ENCODE measurements around the gene INTS1.
"Not testable (repeated sequence)": the region's sequence is repeated elsewhere in the genome, so short reads cannot be mapped to it uniquely, and the experiment has no call there.

The INTS1 gene

GRCh38 chr7:1460821-1461645 lies 43.2 kb downstream of the INTS1 start:
- DNase-seq = no peak

- DNase-seq = no peak
Measured at GRCh38 chr7:1459920-1460820, 44.0 kb downstream of the INTS1 start.

DNA sequence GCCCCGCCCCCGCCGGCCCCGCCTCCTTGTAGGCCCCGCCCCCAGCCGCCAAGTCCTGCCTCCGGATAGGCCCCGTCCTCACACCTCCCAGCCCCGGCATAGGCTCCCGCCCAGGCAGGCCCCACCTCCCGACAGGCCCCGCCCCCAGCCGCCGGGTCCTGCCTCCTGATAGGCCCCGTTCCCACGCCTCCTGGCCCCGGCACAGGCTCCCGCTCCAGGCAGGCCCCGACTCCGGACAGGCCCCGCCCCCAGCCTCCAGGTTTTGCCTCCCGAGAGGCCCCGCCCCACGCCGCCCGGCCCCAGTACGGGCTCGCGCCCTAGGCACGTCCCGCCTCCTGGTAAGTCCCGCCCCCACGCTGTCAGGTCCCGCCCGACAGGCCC lies 44.7 kb downstream of the INTS1 start:
- DNase-seq = peak; percentile 91

GRCh38 chr7:1458683-1459511 lies 45.3 kb downstream of the INTS1 start, which contains the start of gene MICALL2:
TSS of gene MICALL2 (minus strand) at chr7:1459470. CDS start at chr7:1459326, 144 bp downstream.
- no peak for DNase-seq

GRCh38 chr7:1457949-1458682 lies 46.1 kb downstream of the INTS1 start:
- DNase-seq = no peak

- no peak for DNase-seq
Measured at GRCh38 chr7:1457059-1457948, 46.9 kb downstream of the INTS1 start.

DNA sequence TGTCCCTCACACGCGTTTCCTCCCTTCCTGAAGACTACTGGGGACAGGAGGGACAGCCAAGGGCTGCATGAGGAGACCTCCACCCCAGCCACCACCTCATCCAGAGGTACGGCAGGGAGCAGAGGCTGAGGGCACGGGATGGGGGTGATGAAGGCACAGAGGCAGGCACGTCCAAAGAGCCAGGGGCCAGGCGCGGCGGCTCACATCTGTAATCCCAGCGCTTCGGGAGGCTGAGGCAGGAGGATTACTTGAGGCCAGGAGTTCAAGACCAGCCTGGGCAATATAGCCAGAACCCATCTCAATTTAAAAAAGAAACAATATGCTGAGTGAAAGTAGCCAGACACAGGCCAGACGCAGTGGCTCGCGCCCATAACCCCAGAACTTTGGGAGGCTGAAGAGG lies 48.2 kb downstream of the INTS1 start:
- no peak for DNase-seq

DNA sequence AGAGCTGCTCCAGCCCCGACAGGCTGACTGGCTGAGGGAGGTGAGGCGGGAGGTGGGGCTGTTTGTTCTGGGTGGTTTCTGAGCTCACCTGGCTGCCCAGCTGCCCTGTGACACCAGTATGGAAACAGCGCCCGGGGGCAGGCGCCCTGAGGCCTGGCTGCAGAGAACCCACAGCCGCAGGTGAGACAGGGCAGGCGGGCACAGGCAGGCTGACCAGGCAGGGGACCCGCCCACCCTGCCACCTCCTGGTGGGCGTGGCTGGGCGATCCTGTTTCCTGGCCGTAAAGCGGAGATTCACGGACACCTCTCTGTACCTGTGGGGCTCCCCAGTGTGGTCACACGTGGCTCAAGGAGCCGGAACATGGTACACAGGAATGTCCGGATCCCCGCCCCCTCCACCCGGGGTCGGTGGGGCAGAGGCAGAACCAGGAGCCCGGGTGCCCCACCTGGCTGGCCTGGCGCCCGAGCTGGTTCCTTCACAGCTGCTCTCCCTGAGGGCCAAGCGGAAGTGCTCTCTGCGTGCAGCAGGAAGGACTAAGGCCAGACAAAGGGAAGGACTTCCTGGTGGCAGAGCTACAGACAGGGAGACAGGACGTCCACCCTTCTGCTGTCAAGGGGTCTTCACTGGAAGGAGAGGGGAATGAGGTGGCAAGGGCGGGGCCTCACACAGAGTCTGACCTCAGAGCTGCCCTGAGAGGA lies 48.8 kb downstream of the INTS1 start:
- DNase-seq = no peak

GRCh38 chr7:1454542-1454941 lies 49.6 kb downstream of the INTS1 start:
- DNase-seq = no peak

- DNase-seq = no peak
Measured at GRCh38 chr7:1452205-1452604, 52.0 kb downstream of the INTS1 start.

- DNase-seq = no peak
Measured at GRCh38 chr7:1450987-1451386, 53.2 kb downstream of the INTS1 start.

DNA sequence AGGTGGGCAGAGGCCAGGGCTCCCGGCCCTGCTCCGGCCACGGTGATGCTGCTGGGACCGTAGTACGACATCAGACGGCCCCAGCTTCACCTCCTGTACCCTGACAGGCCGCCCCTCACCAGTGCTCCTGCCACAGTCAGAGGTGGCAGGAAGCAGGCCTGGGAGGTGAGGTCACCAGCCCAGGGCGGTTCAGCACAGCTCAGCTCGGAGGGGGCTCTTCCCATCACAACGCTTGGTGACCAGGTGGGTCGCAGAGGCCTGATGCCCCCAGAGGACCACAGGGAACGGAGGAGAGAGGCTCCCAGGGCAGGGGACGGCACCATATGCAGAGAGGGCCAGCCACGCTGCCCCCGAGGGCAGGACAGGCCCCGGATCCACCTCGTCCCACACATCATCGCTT lies 53.8 kb downstream of the INTS1 start:
- no peak for DNase-seq

GRCh38 chr7:1449951-1450350 lies 54.2 kb downstream of the INTS1 start:
- DNase-seq = no peak

- DNase-seq = no peak
Measured at GRCh38 chr7:1449501-1449900, 54.7 kb downstream of the INTS1 start.

- no peak for DNase-seq
Measured at GRCh38 chr7:1448958-1449357, 55.2 kb downstream of the INTS1 start.

- no peak for DNase-seq
Measured at GRCh38 chr7:1447551-1448244, 56.5 kb downstream of the INTS1 start.

DNA sequence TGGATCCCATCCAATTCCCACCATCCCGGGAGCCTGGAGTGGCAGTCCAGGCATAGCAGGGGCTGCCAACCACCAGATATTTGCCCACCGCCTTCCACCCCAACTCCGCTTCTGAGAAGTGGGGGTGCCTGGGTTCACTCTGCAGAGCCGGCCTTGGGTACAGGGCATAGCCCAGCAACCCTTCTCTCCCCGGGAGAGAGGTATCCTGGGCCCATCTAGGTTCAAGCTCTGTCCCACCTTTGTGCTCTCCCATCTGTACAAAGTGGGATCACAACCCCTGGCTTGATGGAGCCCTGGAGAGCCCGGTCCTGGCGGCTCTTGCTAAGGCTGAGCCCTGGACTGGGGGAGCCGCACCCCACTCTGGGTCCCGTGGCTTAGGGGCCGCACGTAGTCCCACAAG lies 57.1 kb downstream of the INTS1 start:
- no peak for DNase-seq

- DNase-seq = no peak
Measured at GRCh38 chr7:1446620-1447032, 57.6 kb downstream of the INTS1 start.

DNA sequence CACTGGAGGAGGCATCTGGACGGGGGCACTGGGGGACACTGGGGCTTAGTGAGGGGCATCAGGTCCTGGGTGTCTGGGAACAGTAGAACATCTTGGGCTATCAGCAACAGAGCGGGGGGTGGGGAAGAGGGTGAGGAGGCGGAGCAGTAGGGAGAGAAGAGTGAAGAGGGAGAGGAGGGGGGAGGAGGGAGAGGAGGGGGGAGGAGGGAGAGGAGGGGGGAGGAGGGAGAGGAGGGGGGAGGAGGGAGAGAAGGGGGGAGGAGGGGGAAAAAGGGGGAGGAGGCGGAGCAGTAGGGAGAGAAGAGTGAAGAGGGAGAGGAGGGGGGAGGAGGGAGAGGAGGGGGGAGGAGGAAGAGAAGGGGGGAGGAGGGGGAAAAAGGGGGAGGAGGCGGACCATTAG lies 58.2 kb downstream of the INTS1 start:
- DNase-seq = not testable (repeated sequence)

DNA sequence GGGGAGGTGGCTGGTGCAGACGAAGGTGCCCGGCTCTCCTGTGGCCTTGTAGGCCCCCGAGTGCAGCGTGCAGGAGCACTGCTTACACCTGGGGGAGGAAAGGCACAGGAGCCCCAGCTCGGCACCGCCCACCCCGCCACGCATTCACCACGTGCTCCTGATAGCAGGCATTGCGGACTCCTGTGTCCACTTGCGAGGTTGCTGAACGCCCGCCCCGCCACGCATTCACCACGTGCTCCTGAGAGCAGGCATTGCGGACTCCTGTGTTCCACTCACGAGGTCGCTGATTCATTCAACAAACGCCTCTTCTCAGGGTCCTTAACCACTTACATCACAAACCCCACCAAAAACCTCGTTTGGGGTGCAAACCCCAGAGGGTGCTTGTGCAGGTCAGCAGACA lies 58.8 kb downstream of the INTS1 start:
- no peak for DNase-seq

All from NCI-H1694 (cell line).